HepG2 (cell line): ENCODE data around the gene RSBN1L. TPM values are rescaled to one million over a fixed set of nuclear protein-coding genes. Genes with fewer than 3 reads are reported as not detected.

Experiments used
- ATF1 ChIP-seq: IDR thresholded peaks from 2 replicates; pipeline ENCODE4 v1.6.1; 2016; ENCODE audit warnings: mild to moderate bottlenecking, control low read depth
- BATF2 ChIP-seq: sonication (generic); formaldehyde crosslinking; IDR thresholded peaks from 2 replicates; pipeline ENCODE4 v1.8.0; 2022; ENCODE audit warnings: mild to moderate bottlenecking, missing genetic modification reagents, moderate library complexity
- CERS6 ChIP-seq: sonication (generic); formaldehyde crosslinking; IDR thresholded peaks from 2 replicates; pipeline ENCODE4 v1.5.0; 2020; ENCODE audit warnings: missing genetic modification reagents
- CREM ChIP-seq, 2 experiments: sonication (generic) in 1 of 2; formaldehyde crosslinking in 1 of 2; IDR thresholded peaks; 2 replicates each; pipeline versions ENCODE4 v1.4.0 to v1.6.1; 2016 to 2020; ENCODE audit warnings: antibody characterized with exemption in 1 of 2, mild to moderate bottlenecking in 1 of 2, missing genetic modification reagents in 1 of 2
- NKX3-1 ChIP-seq: sonication (generic); formaldehyde crosslinking; IDR thresholded peaks from 2 replicates; pipeline ENCODE4 v1.5.0; 2020; ENCODE audit warnings: missing genetic modification reagents
- PAF1 ChIP-seq: IDR thresholded peaks from 2 replicates; pipeline ENCODE4 v1.6.1; 2016; ENCODE audit warnings: missing genetic modification reagents, missing compliant biosample characterization
- SIN3B ChIP-seq: fragments of 150-350 bp; IDR thresholded peaks from 2 replicates; pipeline ENCODE4 v1.6.1; 2014; ENCODE audit warnings: low read length
- SNRNP70 ChIP-seq: fragments of 200-400 bp; formaldehyde crosslinking; IDR thresholded peaks from 2 replicates; pipeline ENCODE4 v1.6.1; 2017; ENCODE audit warnings: mild to moderate bottlenecking, low read depth, low read length, moderate library complexity
- SRSF9 ChIP-seq: fragments of 200-400 bp; formaldehyde crosslinking; IDR thresholded peaks from 2 replicates; pipeline ENCODE4 v1.6.1; 2018; ENCODE audit warnings: borderline replicate concordance, mild to moderate bottlenecking, low read depth, low read length; ENCODE audit not compliant: insufficient read depth, poor library complexity, severe bottlenecking
- STAT5B ChIP-seq: sonication (generic); formaldehyde crosslinking; IDR thresholded peaks from 2 replicates; pipeline ENCODE4 v1.4.0; 2020; ENCODE audit warnings: missing genetic modification reagents
- TMF1 ChIP-seq: sonication (generic); formaldehyde crosslinking; IDR thresholded peaks from 2 replicates; pipeline ENCODE4 v1.8.1; 2022; ENCODE audit warnings: low read depth, missing genetic modification reagents
- ZMYM2 ChIP-seq: sonication (generic); formaldehyde crosslinking; IDR thresholded peaks from 2 replicates; pipeline ENCODE4 v1.8.0; 2022; ENCODE audit warnings: mild to moderate bottlenecking, missing genetic modification reagents
- ZNF124 ChIP-seq: sonication (generic); formaldehyde crosslinking; IDR thresholded peaks from 2 replicates; pipeline ENCODE4 v1.4.0; 2020; ENCODE audit warnings: missing genetic modification reagents
- ZNF230 ChIP-seq: sonication (generic); formaldehyde crosslinking; IDR thresholded peaks from 2 replicates; pipeline ENCODE4 v1.4.0; 2020; ENCODE audit warnings: mild to moderate bottlenecking, missing genetic modification reagents
- ZNF281 ChIP-seq: sonication (generic); formaldehyde crosslinking; IDR thresholded peaks from 2 replicates; pipeline ENCODE4 v1.4.0; 2020; ENCODE audit warnings: missing genetic modification reagents, borderline replicate concordance
- ZNF451 ChIP-seq: sonication (generic); formaldehyde crosslinking; IDR thresholded peaks from 2 replicates; pipeline ENCODE4 v1.5.0; 2020; ENCODE audit warnings: mild to moderate bottlenecking, missing genetic modification reagents
- ZNF510 ChIP-seq: sonication (generic); formaldehyde crosslinking; IDR thresholded peaks from 2 replicates; pipeline ENCODE4 v1.4.0; 2020; ENCODE audit warnings: low read depth, mild to moderate bottlenecking, missing genetic modification reagents
- ZNF615 ChIP-seq: sonication (generic); formaldehyde crosslinking; IDR thresholded peaks from 2 replicates; pipeline ENCODE4 v1.5.0; 2020; ENCODE audit warnings: mild to moderate bottlenecking, missing genetic modification reagents, borderline replicate concordance
- ZNF629 ChIP-seq: sonication (generic); formaldehyde crosslinking; conservative IDR thresholded peaks from 2 replicates; pipeline ENCODE4 v1.5.0; 2020; ENCODE audit warnings: missing genetic modification reagents
- ZNF770 ChIP-seq: sonication (generic); formaldehyde crosslinking; IDR thresholded peaks from 2 replicates; pipeline ENCODE4 v1.5.0; 2020; ENCODE audit warnings: mild to moderate bottlenecking, missing genetic modification reagents
- ZNF773 ChIP-seq: sonication (generic); formaldehyde crosslinking; IDR thresholded peaks from 2 replicates; pipeline ENCODE4 v1.4.0; 2020; ENCODE audit warnings: missing genetic modification reagents, borderline replicate concordance
- ZNF792 ChIP-seq: IDR thresholded peaks from 2 replicates; pipeline ENCODE4 v1.6.1; 2016
- ZNF850 ChIP-seq: sonication (generic); formaldehyde crosslinking; conservative IDR thresholded peaks from 2 replicates; pipeline ENCODE4 v1.9.0; 2021; ENCODE audit warnings: mild to moderate bottlenecking, missing genetic modification reagents
- ZNF878 ChIP-seq: sonication (generic); formaldehyde crosslinking; IDR thresholded peaks from 2 replicates; pipeline ENCODE4 v1.8.1; 2023; ENCODE audit warnings: mild to moderate bottlenecking, missing genetic modification reagents, moderate library complexity
- ZSCAN9 ChIP-seq: IDR thresholded peaks from 2 replicates; pipeline ENCODE4 v1.6.1; 2016; ENCODE audit warnings: borderline replicate concordance
- polyA plus RNA-seq, 8 experiments: library from polyadenylated mRNA; depleted of rRNA in 3 of 8; stranded (reverse) in 7 of 8; unstranded in 1 of 8; fragments of >200 nt; fragmentation: Illumina TruSeq in 4 of 8; extraction: Trizol in 4 of 8; gene quantifications; 2 replicates each; pipeline versions ENCODE4 v1.2.1 to v1.2.3, GENCODE V29; 2011 to 2016; ENCODE audit warnings: low read depth in 4 of 8, missing spikeins in 1 of 8, mixed read lengths in 1 of 8; ENCODE audit not compliant: insufficient read depth in 1 of 8
- total RNA-seq, 5 experiments: library from RNA; depleted of rRNA; stranded (reverse); fragments of >200 nt; fragmentation: Illumina TruSeq; extraction: Trizol; gene quantifications; 2 replicates each; pipeline ENCODE4 v1.2.3, GENCODE V29; 2016; ENCODE audit warnings: low read depth in 1 of 5

Gene RSBN1L
- total and polyA plus RNA-seq, 2 of the 13 experiments (the other 11 are each of a cell fraction or from before 2014, with no cell fraction given): 7.7 to 21.3 TPM

- TF ChIP-seq BATF2 (peak; percentile 64; the same call in 1 of the 2 replicates), ZNF451 (CRISPR knock-in tag) (peak; percentile 59; the same call in 1 of the 2 replicates), STAT5B (0 out of 2 replicates have a peak, but pooled peaks have one; percentile 74), TMF1 (CRISPR knock-in tag) (no peak), ZNF124 (no peak), CREM (IDR thresholded peaks at IDR 0.05) (peak; percentile 73; the same call in 1 of the 2 replicates), CREM (CRISPR knock-in tag; IDR thresholded peaks at IDR 0.05) (no peak), CERS6 (CRISPR knock-in tag) (no peak), NKX3-1 (no peak), ZSCAN9 (CRISPR knock-in tag) (no peak), ATF1 (CRISPR knock-in tag) (peak; percentile 83), ZNF773 (no peak; the same call in 1 of the 2 replicates), SIN3B (no peak), SNRNP70 (no peak), ZNF615 (CRISPR knock-in tag) (no peak), ZMYM2 (CRISPR knock-in tag) (no peak; the same call in 1 of the 2 replicates), ZNF770 (CRISPR knock-in tag) (peak; percentile 73), ZNF510 (CRISPR knock-in tag) (no peak), ZNF850 (CRISPR knock-in tag) (no peak), ZNF230 (CRISPR knock-in tag) (peak; percentile 51; the same call in 1 of the 2 replicates), ZNF792 (CRISPR knock-in tag) (peak; percentile 62), SRSF9 (no peak), ZNF281 (CRISPR knock-in tag) (peak; percentile 94), ZNF629 (CRISPR knock-in tag) (no peak), PAF1 (CRISPR knock-in tag) (no peak), ZNF878 (CRISPR knock-in tag) (no peak; the same call in 1 of the 2 replicates)
These were observed 102.3 kb downstream of the RSBN1L start, which contains the start of the genes PHTF2 and TMEM60 (continued) for GRCh38 chr7:77798394-77799077.
